HG03108 (cell line): Measurements from ENCODE around the gene SCO2.
A peak's percentile ranks its signal among the peaks of the same experiment; 100 is the strongest.

Source experiments
- ATAC-seq: cut with Tn5 transposase; IDR thresholded peaks from one replicate; pipeline ENCODE4 v1.9.1; 2021; ENCODE audit warnings: moderate library complexity; ENCODE audit not compliant: unreplicated experiment

Gene SCO2

GRCh38 chr22:50525104-50525857 lies at the start of gene SCO2:
TSS of gene SCO2 (minus strand) at chr22:50525598. CDS start at chr22:50524411, 1,187 bp downstream.
- ATAC-seq = peak; percentile 19

GRCh38 chr22:50574383-50574755 lies 49.0 kb upstream of the SCO2 start:
- no peak for ATAC-seq

GRCh38 chr22:50573491-50574382 lies 48.3 kb upstream of the SCO2 start:
- no peak for ATAC-seq

- ATAC-seq = no peak
These were observed 47.6 kb upstream of the SCO2 start for GRCh38 chr22:50572965-50573364.

- no peak for ATAC-seq
These were observed 46.1 kb upstream of the SCO2 start for GRCh38 chr22:50571264-50572175.

GRCh38 chr22:50570861-50571260 lies 45.5 kb upstream of the SCO2 start:
- no peak for ATAC-seq

GRCh38 chr22:50569896-50570535 lies 44.6 kb upstream of the SCO2 start:
- no peak for ATAC-seq

- no peak for ATAC-seq
These were observed 43.7 kb upstream of the SCO2 start for GRCh38 chr22:50569041-50569459.

GRCh38 chr22:50568626-50569025 lies 43.2 kb upstream of the SCO2 start:
- ATAC-seq = no peak

GRCh38 chr22:50567721-50568252 lies 42.4 kb upstream of the SCO2 start:
- no peak for ATAC-seq

- ATAC-seq = no peak
These were observed 38.9 kb upstream of the SCO2 start for GRCh38 chr22:50564289-50564688.

GRCh38 chr22:50563413-50564160 lies 38.2 kb upstream of the SCO2 start:
- ATAC-seq = no peak

GRCh38 chr22:50562523-50563412 lies 37.4 kb upstream of the SCO2 start, which contains the start of gene SYCE3:
TSS of gene SYCE3 (minus strand) at chr22:50562919. CDS start at chr22:50556405, 6,514 bp downstream.
- peak; percentile 94 for ATAC-seq

- no peak for ATAC-seq
These were observed 36.3 kb upstream of the SCO2 start for GRCh38 chr22:50561401-50562358.

- no peak for ATAC-seq
These were observed 34.6 kb upstream of the SCO2 start for GRCh38 chr22:50560034-50560433.

- ATAC-seq = no peak
These were observed 31.3 kb upstream of the SCO2 start for GRCh38 chr22:50556703-50557102.

GRCh38 chr22:50553310-50553709 lies 27.9 kb upstream of the SCO2 start:
- ATAC-seq = no peak
